HEK293T (cell line): Measurements from ENCODE around the gene CCDC150.
"Not testable (repeated sequence)": the region's sequence is repeated elsewhere in the genome, so short reads cannot be mapped to it uniquely, and the experiment has no call there.

Source experiments
- ARNT ChIP-seq: fragments of 450-650 bp; IDR thresholded peaks from 2 replicates; pipeline ENCODE4 v1.6.1; 2017; ENCODE audit warnings: mild to moderate bottlenecking
- BHLHE40 ChIP-seq: fragments of 450-650 bp; IDR thresholded peaks from 2 replicates; pipeline ENCODE4 v1.6.1; 2016; ENCODE audit warnings: mild to moderate bottlenecking, moderate library complexity, borderline replicate concordance
- ELF4 ChIP-seq: fragments of 450-650 bp; IDR thresholded peaks from 2 replicates; pipeline ENCODE4 v1.6.1; 2017; ENCODE audit warnings: antibody characterized with exemption
- FOXK2 ChIP-seq: fragments of 450-650 bp; IDR thresholded peaks from 2 replicates; pipeline ENCODE4 v1.6.1; 2016; ENCODE audit warnings: mild to moderate bottlenecking
- FOXM1 ChIP-seq: fragments of 450-650 bp; IDR thresholded peaks from 2 replicates; pipeline ENCODE4 v1.6.1; 2017; ENCODE audit warnings: mild to moderate bottlenecking, borderline replicate concordance
- HDGF ChIP-seq: fragments of 450-650 bp; IDR thresholded peaks from 2 replicates; pipeline ENCODE4 v1.6.1; 2017; ENCODE audit warnings: antibody characterized with exemption, borderline replicate concordance
- L3MBTL2 ChIP-seq: fragments of 450-650 bp; conservative IDR thresholded peaks from 2 replicates; pipeline ENCODE4 v1.6.1; 2016; ENCODE audit warnings: mild to moderate bottlenecking
- NFRKB ChIP-seq: fragments of 450-650 bp; IDR thresholded peaks from 2 replicates; pipeline ENCODE4 v1.6.1; 2016; ENCODE audit warnings: mild to moderate bottlenecking, moderate library complexity
- PKNOX1 ChIP-seq: fragments of 450-650 bp; IDR thresholded peaks from 2 replicates; pipeline ENCODE4 v1.6.1; 2016
- SP1 ChIP-seq: fragments of 450-650 bp; IDR thresholded peaks from 2 replicates; pipeline ENCODE4 v1.6.1; 2017
- TARDBP ChIP-seq: fragments of 450-650 bp; IDR thresholded peaks from 2 replicates; pipeline ENCODE4 v1.6.1; 2016
- ZNF384 ChIP-seq: fragments of 450-650 bp; IDR thresholded peaks from 2 replicates; pipeline ENCODE4 v1.6.1; 2016

GRCh38 chr2:196710056-196710455 is 70.5 kb downstream of the CCDC150 start:
- TF ChIP-seq TARDBP, FOXM1, NFRKB, ELF4, HDGF, SP1, BHLHE40, ARNT, FOXK2, L3MBTL2, ZNF384, PKNOX1: not testable (repeated sequence)
